Caco-2 (cell line): Measurements from ENCODE around the gene TCF12. TPM values are rescaled to one million over a fixed set of nuclear protein-coding genes. Genes with fewer than 3 reads are reported as not detected.

Source experiments
- BruUV-seq: library from RNA; stranded (reverse); fragments of 400-500 nt; replicated peaks from 2 replicates; lab custom pipeline; 2021; lab: Mats Ljungman, UMichigan
- CTCF ChIA-PET: fragments of 300-600 bp; sonication (Branson Sonifier 250); formaldehyde crosslinking; loops from one replicate; lab custom pipeline; 2022; ENCODE audit warnings: antibody characterized with exemption; lab: Charles Lee
- POLR2A ChIA-PET: fragments of 300-600 bp; sonication (Branson Sonifier 250); formaldehyde crosslinking; loops from one replicate; lab custom pipeline; 2022; ENCODE audit warnings: antibody characterized with exemption; lab: Charles Lee
- DNase-seq, 2 experiments: peaks; one replicate each; pipeline versions ENCODE4 v3.0.0 to v3.0.0-alpha.2; 2020 to 2022
- H3K27me3 ChIP-seq: replicated peaks from 2 replicates; pipeline ENCODE4 v1.6.0; 2011; ENCODE audit warnings: low read length; ENCODE audit not compliant: control insufficient read depth, insufficient read depth
- H3K36me3 ChIP-seq: 2 replicates; pipeline ENCODE4 v1.5.1; 2011; ENCODE audit warnings: low read length; ENCODE audit not compliant: control insufficient read depth, insufficient read depth
- H3K4me1 ChIP-seq: fragments of 250-450 bp; sonication (Bioruptor Pico); 2 replicates; pipeline ENCODE4 v1.5.1; 2020; ENCODE audit warnings: mild to moderate bottlenecking
- H3K4me3 ChIP-seq: 2 replicates; pipeline ENCODE4 v1.5.1; 2011; ENCODE audit warnings: low read depth, mild to moderate bottlenecking, control low read depth, low read length
- H3K9me3 ChIP-seq: fragments of 250-450 bp; sonication (Bioruptor Pico); 2 replicates; pipeline ENCODE4 v1.5.1; 2020; ENCODE audit warnings: mild to moderate bottlenecking, moderate library complexity
- H3K27ac Mint-ChIP-seq: one replicate; pipeline ENCODE4 v1.8.0; 2022; ENCODE audit warnings: mixed read lengths; ENCODE audit not compliant: unreplicated experiment
- H3K27me3 Mint-ChIP-seq: one replicate; pipeline ENCODE4 v1.8.0; 2022; ENCODE audit warnings: mixed read lengths; ENCODE audit not compliant: insufficient read depth, unreplicated experiment
- H3K36me3 Mint-ChIP-seq: one replicate; pipeline ENCODE4 v1.8.0; 2022; ENCODE audit warnings: mild to moderate bottlenecking, mixed read lengths; ENCODE audit not compliant: insufficient read depth, unreplicated experiment
- H3K4me1 Mint-ChIP-seq: one replicate; pipeline ENCODE4 v1.8.0; 2022; ENCODE audit warnings: low read depth, mixed read lengths; ENCODE audit not compliant: unreplicated experiment
- H3K4me3 Mint-ChIP-seq: one replicate; pipeline ENCODE4 v1.8.0; 2022; ENCODE audit warnings: mild to moderate bottlenecking, moderate library complexity, mixed read lengths; ENCODE audit not compliant: unreplicated experiment
- H3K9me3 Mint-ChIP-seq: one replicate; pipeline ENCODE4 v1.8.0; 2022; ENCODE audit warnings: mixed read lengths; ENCODE audit not compliant: unreplicated experiment
- CTCF ChIP-seq, 2 experiments: fragments of 200-600 bp in 1 of 2; IDR thresholded peaks; 1 replicate in 1 of 2; 2 replicates in 1 of 2; pipeline versions ENCODE4 v1.5.1 to v1.8.0; 2011 to 2022; ENCODE audit warnings: antibody characterized with exemption in 1 of 2, control low read depth in 1 of 2, inconsistent platforms in 1 of 2, low read depth in 1 of 2, low read length in 1 of 2, mild to moderate bottlenecking in 1 of 2, moderate library complexity in 1 of 2; ENCODE audit not compliant: insufficient read depth in 1 of 2, severe bottlenecking in 1 of 2, unreplicated experiment in 1 of 2
- intact Hi-C: fragments of 100-400 bp; cut with micrococcal nuclease; formaldehyde crosslinking; loops from one replicate; pipeline ENCODE4 v1.10.0; 2022; ENCODE audit not compliant: unreplicated experiment
- total RNA-seq: library from RNA; stranded (reverse); gene quantifications from 2 replicates; pipeline ENCODE4 v1.2.3, GENCODE V29; 2022

TCF12 gene
- total RNA-seq, 1 experiment from 2014 or later: 64.4 TPM

- Histone ChIP-seq H3K4me3 (no peak overlapping the region), H3K4me1 (no peaks in the 10 kb centered on the region), H3K36me3 (no peaks in the 10 kb centered on the region), H3K27me3 (no peaks in the 10 kb centered on the region), H3K9me3 (no peaks in the 10 kb centered on the region)
- H3K4me3 Mint-ChIP-seq: no peak overlapping the region
- POLR2A ChIA-PET: no interaction called here
- H3K9me3 Mint-ChIP-seq: no peaks in the 10 kb centered on the region
- no TSS peak for BruUV-seq
- H3K27me3 Mint-ChIP-seq: no peaks in the 10 kb centered on the region
- no peaks in the 10 kb centered on the region for H3K4me1 Mint-ChIP-seq
- DNase-seq: no peak
- H3K36me3 Mint-ChIP-seq: peaks cover 36% of the 10 kb centered on the region
- H3K27ac Mint-ChIP-seq: no peak overlapping the region
- CTCF ChIA-PET: interaction anchor here (0.6 kb wide), 1 partner anchor 83 kb away, joined by 7 read pairs; no protein-coding TSS in a partner anchor
- intact Hi-C loops: no loop called here
- TF ChIP-seq CTCF (IDR thresholded peaks at IDR 0.05; ENCODE audit: insufficient read depth in 1 of 2, low read depth in 1 of 2, low read length in 1 of 2, severe bottlenecking in 1 of 2, unreplicated experiment in 1 of 2): no peak
Observed at GRCh38 chr15:57259568-57260040, 341.2 kb downstream of the TCF12 start.

GRCh38 chr15:57263520-57263919 lies 345.1 kb downstream of the TCF12 start:
- Mint-ChIP-seq H3K27me3 (no peaks in the 10 kb centered on the region), H3K36me3 (peaks cover 17% of the 10 kb centered on the region), H3K4me3 (no peak overlapping the region), H3K9me3 (no peaks in the 10 kb centered on the region), H3K27ac (no peak overlapping the region), H3K4me1 (no peaks in the 10 kb centered on the region)
- no peaks in the 10 kb centered on the region for H3K4me1 ChIP-seq
- intact Hi-C loops: no loop called here
- no TSS peak for BruUV-seq
- no peaks in the 10 kb centered on the region for H3K36me3 ChIP-seq
- no peaks in the 10 kb centered on the region for H3K27me3 ChIP-seq
- DNase-seq: no peak
- ChIA-PET CTCF (no interaction called here), POLR2A (no interaction called here)
- H3K9me3 ChIP-seq: no peaks in the 10 kb centered on the region
- H3K4me3 ChIP-seq: no peak overlapping the region
- TF ChIP-seq CTCF (IDR thresholded peaks at IDR 0.05; ENCODE audit: insufficient read depth in 1 of 2, low read depth in 1 of 2, low read length in 1 of 2, severe bottlenecking in 1 of 2, unreplicated experiment in 1 of 2): no peak

- H3K4me1 ChIP-seq: no peaks in the 10 kb centered on the region
Observed at GRCh38 chr15:57272771-57273357, 354.4 kb downstream of the TCF12 start.

More at GRCh38 chr15:57272771-57273357, 354.4 kb downstream of the TCF12 start:
- CTCF ChIA-PET: no interaction called here
- Mint-ChIP-seq H3K4me3 (no peak overlapping the region), H3K9me3 (no peaks in the 10 kb centered on the region), H3K27me3 (no peaks in the 10 kb centered on the region), H3K4me1 (no peaks in the 10 kb centered on the region), H3K36me3 (peaks cover 11% of the 10 kb centered on the region), H3K27ac (no peak overlapping the region)
- Histone ChIP-seq H3K9me3 (no peaks in the 10 kb centered on the region), H3K27me3 (no peaks in the 10 kb centered on the region), H3K36me3 (no peaks in the 10 kb centered on the region; the same call in 1 of the 2 replicates), H3K4me3 (no peak overlapping the region)
- no TSS peak for BruUV-seq
- POLR2A ChIA-PET: no interaction called here
- DNase-seq: no peak
- no peak for TF ChIP-seq CTCF (IDR thresholded peaks at IDR 0.05; ENCODE audit: insufficient read depth in 1 of 2, low read depth in 1 of 2, low read length in 1 of 2, severe bottlenecking in 1 of 2, unreplicated experiment in 1 of 2)
- intact Hi-C loops: no loop called here
